GM13976 (cell line): Measurements from ENCODE around the gene CYP26A1.

Experiments
- DNase-seq: peaks from one replicate; pipeline ENCODE4 v3.0.0; 2012; ENCODE audit warnings: low spot score
- in situ Hi-C: fragments of 300-500 bp; cut with MboI; formaldehyde crosslinking; loops from one replicate; pipeline ENCODE4 v1.12.0; 2022; ENCODE audit warnings: low sequenced_read_pairs, mixed read lengths, inconsistent platforms; ENCODE audit not compliant: unreplicated experiment
- TF ChIP-seq, protein P1 (sequence below): IDR thresholded peaks from 2 replicates; pipeline ENCODE4 v1.5.1; 2012; ENCODE audit warnings: borderline replicate concordance, mild to moderate bottlenecking; ENCODE audit not compliant: insufficient read depth; ENCODE audit errors: extremely low read depth, missing control alignments, control extremely low read depth

The CYP26A1 gene

DNA sequence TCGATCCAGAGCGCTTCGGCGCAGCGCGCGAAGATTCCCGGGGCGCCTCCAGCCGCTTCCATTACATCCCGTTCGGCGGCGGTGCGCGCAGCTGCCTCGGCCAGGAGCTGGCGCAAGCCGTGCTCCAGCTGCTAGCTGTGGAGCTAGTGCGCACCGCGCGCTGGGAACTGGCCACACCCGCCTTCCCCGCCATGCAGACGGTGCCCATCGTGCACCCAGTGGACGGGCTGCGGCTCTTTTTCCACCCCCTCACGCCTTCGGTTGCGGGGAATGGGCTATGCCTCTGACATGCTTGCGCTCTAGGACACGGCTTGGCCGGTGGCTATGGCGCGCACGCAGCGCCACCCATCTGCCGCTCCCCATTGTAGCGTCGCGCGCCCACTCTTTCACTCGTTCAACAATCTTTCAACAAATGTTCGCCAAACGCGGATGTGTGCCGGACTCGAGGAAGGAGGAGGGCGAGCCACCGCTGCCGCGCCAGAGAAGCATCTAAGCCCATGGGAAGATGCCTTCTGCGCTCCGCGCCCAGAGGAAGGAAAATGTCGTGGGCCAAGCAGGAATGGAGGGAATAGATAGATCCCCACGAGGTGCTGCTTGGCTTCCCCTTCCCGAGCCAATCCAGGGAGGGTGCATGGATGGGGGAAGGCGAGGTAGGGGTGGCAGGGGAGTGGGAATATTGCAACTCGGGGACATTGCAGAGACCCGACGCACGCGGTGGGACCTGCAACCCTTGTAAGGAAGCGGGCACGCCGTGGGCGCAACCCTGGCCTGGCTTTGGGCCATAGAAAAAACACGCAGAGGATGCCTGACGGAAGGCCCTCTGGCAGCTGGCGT is 5.1 kb upstream of the CYP26A1 start:
- in situ Hi-C loops = no loop called here
- TF ChIP-seq, protein P1, sequence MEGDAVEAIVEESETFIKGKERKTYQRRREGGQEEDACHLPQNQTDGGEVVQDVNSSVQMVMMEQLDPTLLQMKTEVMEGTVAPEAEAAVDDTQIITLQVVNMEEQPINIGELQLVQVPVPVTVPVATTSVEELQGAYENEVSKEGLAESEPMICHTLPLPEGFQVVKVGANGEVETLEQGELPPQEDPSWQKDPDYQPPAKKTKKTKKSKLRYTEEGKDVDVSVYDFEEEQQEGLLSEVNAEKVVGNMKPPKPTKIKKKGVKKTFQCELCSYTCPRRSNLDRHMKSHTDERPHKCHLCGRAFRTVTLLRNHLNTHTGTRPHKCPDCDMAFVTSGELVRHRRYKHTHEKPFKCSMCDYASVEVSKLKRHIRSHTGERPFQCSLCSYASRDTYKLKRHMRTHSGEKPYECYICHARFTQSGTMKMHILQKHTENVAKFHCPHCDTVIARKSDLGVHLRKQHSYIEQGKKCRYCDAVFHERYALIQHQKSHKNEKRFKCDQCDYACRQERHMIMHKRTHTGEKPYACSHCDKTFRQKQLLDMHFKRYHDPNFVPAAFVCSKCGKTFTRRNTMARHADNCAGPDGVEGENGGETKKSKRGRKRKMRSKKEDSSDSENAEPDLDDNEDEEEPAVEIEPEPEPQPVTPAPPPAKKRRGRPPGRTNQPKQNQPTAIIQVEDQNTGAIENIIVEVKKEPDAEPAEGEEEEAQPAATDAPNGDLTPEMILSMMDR = no peak
- peak; percentile 50 for DNase-seq

DNA sequence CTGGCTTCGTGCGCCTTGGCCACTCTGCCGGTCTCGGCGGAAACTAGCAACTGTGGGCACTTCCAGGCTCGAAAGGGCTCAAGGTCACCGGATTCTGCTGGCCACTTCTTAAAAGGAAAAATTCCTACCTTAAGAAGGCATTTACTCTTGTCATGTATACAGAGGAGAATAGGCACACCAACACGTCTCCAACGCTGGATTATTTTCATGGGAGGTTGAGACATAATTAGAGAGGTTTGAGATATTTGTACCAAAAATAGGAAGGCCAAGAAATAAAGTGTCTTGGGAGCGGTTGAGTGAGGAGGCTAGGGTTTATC is 4.5 kb upstream of the CYP26A1 start:
- in situ Hi-C loops = no loop called here
- TF ChIP-seq, protein P1 = no peak
- no peak for DNase-seq

DNA sequence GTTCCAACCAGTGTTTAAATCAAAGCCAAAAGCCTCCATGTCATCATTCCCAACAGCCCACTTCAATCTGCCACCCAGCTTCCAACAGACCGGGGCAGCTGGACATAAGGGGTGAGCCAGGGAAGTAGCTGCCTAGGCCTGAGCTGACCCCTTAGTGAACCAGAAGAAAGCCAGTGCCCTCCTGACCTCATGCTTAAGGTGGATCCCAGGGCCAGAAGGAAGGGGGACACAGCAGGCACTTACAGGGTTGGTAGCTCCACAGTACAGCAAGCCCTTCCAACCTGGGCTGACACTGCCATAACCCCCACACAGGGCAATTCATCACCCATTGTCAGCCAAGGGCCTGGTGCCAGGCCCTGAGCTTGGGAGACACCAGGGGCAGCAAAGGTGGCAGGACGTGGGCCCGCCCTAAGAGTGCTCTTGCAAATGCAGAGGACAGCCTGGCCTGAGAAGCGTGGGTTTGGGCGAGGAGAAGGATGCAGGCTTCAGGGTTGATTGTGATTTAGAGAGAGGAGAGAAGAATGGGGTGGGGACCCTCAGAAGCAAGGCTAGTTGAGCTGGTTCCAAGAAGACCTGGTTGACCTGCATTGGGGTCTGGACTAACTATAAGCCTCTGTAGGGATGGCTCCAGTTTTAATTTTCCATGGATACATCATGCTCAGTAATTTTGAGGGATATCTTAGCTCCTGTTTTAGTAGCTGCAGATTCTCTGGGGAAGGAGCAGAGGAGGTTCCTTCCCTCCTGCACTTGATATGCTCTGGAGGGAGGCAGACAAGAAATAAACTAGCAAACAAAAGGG is 3.1 kb upstream of the CYP26A1 start:
- in situ Hi-C loops = loop anchor here (10.0 kb wide), 2 partner anchors 224 to 284 kb away; no protein-coding TSS in a partner anchor
- no peak for DNase-seq
- TF ChIP-seq, protein P1 = no peak

DNA sequence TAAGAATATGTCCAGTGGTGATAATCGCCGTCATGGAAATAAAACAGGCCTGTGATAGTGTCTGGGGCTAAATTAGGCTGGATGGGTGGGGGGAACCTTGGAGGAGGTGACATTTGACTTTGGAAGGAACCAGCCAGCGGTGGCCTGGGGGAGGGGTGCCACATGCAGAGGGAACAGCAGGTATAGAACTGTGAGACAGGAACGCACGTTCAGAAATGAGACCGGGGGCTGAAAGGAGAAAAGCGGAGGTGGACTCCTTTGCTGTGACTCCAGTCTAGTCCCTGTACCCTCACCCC is 2.6 kb upstream of the CYP26A1 start:
- DNase-seq = no peak
- TF ChIP-seq, protein P1 = no peak
- in situ Hi-C loops = loop anchor here (10.0 kb wide), 2 partner anchors 224 to 284 kb away; no protein-coding TSS in a partner anchor

DNA sequence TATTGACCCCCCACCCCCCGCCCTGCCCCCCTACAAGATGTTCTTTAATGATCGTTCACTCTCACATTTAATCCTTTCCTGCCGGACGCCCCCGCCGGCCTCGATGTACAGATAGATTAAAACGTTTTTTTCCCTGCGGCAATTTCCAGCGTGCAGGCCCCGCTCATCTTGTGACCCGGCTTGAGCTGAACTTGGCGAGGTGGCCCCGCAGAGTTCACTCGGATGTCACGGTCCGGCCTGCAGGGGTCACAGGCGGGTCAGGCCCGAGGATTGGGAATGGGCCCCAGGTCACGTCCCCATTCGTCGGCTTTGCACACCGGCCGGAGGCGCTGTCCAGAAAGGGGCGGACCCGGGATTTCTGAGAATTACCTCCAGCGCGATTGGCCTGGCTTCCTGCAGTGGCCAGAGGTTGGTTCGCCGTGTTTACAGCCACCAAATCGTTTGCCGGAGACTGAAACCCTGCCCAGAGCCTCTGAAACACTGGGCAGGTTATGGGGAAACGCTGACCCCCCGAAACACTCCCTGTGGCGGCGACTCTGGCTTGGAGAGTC is 1.9 kb upstream of the CYP26A1 start:
- DNase-seq = peak; percentile 46
- TF ChIP-seq, protein P1 = no peak
- in situ Hi-C loops = loop anchor here (10.0 kb wide), 2 partner anchors 223 to 283 kb away; no protein-coding TSS in a partner anchor

DNA sequence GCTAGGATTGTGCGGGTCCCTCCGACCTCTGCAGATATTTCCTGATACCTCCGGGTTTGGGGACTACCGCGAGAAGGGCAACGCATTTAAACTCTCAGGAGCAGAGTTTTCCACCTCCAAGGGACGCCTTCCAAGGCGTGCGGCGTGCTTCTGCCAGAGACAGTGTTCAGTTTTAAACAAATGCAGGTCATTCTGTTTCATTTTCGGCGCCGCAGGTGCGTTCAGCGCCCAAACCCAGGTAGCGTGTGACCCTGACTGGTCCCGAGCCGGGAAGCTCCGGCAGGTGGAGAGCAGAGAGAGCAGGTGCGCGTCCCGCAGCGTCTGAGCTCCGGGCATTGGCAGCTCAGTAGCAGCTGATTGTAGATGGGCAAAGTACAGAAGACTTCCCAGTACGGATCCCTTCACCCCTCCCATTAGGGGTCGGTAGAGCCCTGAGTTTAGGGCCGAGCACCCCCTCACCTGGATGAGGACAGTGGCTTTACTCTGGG is 1.4 kb upstream of the CYP26A1 start:
- TF ChIP-seq, protein P1 = no peak
- in situ Hi-C loops = loop anchor here (10.0 kb wide), 2 partner anchors 223 to 283 kb away; no protein-coding TSS in a partner anchor
- DNase-seq = peak; percentile 41
